Measurements from ENCODE around the gene SSMEM1. TPM values are rescaled to one million over a fixed set of nuclear protein-coding genes. Genes with fewer than 3 reads are reported as not detected.
A peak's percentile ranks its signal among the peaks of the same experiment; 100 is the strongest.
"Not testable (repeated sequence)": the region's sequence is repeated elsewhere in the genome, so short reads cannot be mapped to it uniquely, and the experiment has no call there.

SSMEM1 gene
- total RNA-seq, 4 donors from 2014 or later: not detected

GRCh38 chr7:130231792-130232191 is 24.1 kb downstream of the SSMEM1 start:
- WGBS, 2 donors: 78 to 88% methylated on average over 6 of the region's 6 CpGs
- no peak for DNase-seq (ENCODE audit: low spot score in 2 of 2)
- no peak for TF ChIP-seq POLR2A (IDR thresholded peaks at IDR 0.05)
- TF ChIP-seq, protein P1, sequence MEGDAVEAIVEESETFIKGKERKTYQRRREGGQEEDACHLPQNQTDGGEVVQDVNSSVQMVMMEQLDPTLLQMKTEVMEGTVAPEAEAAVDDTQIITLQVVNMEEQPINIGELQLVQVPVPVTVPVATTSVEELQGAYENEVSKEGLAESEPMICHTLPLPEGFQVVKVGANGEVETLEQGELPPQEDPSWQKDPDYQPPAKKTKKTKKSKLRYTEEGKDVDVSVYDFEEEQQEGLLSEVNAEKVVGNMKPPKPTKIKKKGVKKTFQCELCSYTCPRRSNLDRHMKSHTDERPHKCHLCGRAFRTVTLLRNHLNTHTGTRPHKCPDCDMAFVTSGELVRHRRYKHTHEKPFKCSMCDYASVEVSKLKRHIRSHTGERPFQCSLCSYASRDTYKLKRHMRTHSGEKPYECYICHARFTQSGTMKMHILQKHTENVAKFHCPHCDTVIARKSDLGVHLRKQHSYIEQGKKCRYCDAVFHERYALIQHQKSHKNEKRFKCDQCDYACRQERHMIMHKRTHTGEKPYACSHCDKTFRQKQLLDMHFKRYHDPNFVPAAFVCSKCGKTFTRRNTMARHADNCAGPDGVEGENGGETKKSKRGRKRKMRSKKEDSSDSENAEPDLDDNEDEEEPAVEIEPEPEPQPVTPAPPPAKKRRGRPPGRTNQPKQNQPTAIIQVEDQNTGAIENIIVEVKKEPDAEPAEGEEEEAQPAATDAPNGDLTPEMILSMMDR (IDR thresholded peaks at IDR 0.05): no peak
- intact Hi-C loops (cut with DNase I; ENCODE audit: low total_unique reads): no loop called here
- H3K4me3 ChIP-seq (ENCODE audit: low read depth, poor library complexity, severe bottlenecking): no peak overlapping the region

DNA sequence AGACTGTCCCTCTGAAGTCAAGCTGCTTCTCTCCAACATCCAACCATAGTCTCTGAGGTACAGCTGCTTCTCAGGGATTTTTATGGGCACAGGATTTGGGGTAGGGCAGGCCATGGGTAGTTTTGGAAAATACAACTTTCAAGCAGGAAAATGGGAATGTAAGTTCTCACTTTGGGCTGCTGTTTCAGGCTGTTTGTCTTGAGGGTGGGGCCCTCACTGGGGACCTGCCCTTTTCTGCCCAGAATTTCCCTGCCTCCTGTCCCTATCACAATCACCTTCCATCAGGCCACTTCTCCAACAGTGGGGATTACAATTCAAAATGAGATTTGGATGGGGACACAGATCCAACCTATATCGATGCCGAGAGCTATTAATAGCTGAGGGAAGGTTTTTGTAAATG is 24.5 kb downstream of the SSMEM1 start:
- DNase-seq (ENCODE audit: low spot score in 2 of 2): no peak
- intact Hi-C loops (cut with DNase I; ENCODE audit: low total_unique reads): no loop called here
- WGBS, 2 donors: 81 to 95% methylated on average over 2 of the region's 2 CpGs
- H3K4me3 ChIP-seq (ENCODE audit: low read depth, poor library complexity, severe bottlenecking): no peak overlapping the region
- no peak for TF ChIP-seq POLR2A (IDR thresholded peaks at IDR 0.05)
- TF ChIP-seq, protein P1 (IDR thresholded peaks at IDR 0.05): no peak

- intact Hi-C loops (cut with DNase I; ENCODE audit: low total_unique reads): no loop called here
- TF ChIP-seq POLR2A (IDR thresholded peaks at IDR 0.05): no peak
- TF ChIP-seq, protein P1 (IDR thresholded peaks at IDR 0.05): no peak
- WGBS, 2 donors: 94 to 95% methylated on average over 2 of the region's 2 CpGs
- no peak overlapping the region for H3K4me3 ChIP-seq (ENCODE audit: low read depth, poor library complexity, severe bottlenecking)
- no peak for DNase-seq (ENCODE audit: low spot score in 2 of 2)
Measured at GRCh38 chr7:130234078-130234477, 26.4 kb downstream of the SSMEM1 start.

DNA sequence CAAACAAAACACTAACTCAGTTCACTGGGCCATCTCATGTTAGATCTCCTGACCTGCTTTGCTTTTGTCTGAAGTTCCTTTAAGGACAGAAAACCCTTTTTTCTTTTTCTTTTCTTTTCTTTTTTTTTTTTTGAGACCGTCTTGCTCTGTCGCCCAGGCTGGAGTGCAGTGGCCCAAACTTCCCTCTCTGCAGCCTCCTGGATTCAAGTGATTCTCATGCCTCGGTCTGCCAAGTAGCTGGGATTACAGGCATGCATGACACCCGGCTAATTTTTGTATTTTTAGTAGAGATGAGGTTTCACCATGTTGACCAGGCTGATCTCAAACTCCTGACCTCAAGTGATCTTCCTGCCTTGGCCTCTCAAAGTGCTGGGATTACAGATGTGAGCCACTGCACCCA is 28.7 kb downstream of the SSMEM1 start:
- 80 to 82% methylated on average over 4 of the region's 4 CpGs for whole genome bisulfite sequencing, 2 donors
- intact Hi-C loops (cut with DNase I; ENCODE audit: low total_unique reads); DNase-seq (ENCODE audit: low spot score in 2 of 2); H3K4me3 ChIP-seq (ENCODE audit: low read depth, poor library complexity, severe bottlenecking): not testable (repeated sequence)

DNA sequence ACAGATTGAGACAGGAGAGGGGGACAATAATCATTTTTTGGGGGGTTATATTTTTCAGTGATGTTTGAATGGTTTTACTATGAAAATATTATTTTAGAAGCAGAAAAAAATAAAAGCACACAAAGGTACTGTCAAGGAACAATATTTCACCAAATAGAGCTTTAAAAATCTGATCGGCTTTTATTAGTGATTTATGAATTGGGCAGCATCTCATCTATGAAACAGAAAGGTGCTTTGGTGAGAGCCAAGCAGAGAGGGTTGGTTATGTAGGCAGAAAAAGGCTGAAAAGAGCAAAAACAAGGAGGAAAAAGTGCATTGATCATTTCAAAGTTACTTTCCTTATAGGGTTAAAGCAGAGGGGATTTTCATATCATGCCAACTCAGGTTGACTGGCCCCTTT is 32.6 kb downstream of the SSMEM1 start:
- TF ChIP-seq POLR2A (IDR thresholded peaks at IDR 0.05): no peak
- TF ChIP-seq, protein P1 (IDR thresholded peaks at IDR 0.05): no peak
- H3K4me3 ChIP-seq (ENCODE audit: low read depth, poor library complexity, severe bottlenecking): no peak overlapping the region
- no peak for DNase-seq (ENCODE audit: low spot score in 2 of 2)
- 84 to 91% methylated on average over 1 of the region's 1 CpG for WGBS, 2 donors
- intact Hi-C loops (cut with DNase I; ENCODE audit: low total_unique reads): no loop called here

GRCh38 chr7:130242198-130243014 is 34.7 kb downstream of the SSMEM1 start:
- intact Hi-C loops (cut with DNase I; ENCODE audit: low total_unique reads): no loop called here
- DNase-seq (ENCODE audit: low spot score in 2 of 2): peak; percentile 30 to 88
- 51 to 55% methylated on average over 5 of the region's 5 CpGs for WGBS, 2 donors
- TF ChIP-seq, protein P1 (IDR thresholded peaks at IDR 0.05): no peak
- no peak for TF ChIP-seq POLR2A (IDR thresholded peaks at IDR 0.05)
- H3K4me3 ChIP-seq (ENCODE audit: low read depth, poor library complexity, severe bottlenecking): no peak overlapping the region

GRCh38 chr7:130243486-130243885 is 35.8 kb downstream of the SSMEM1 start:
- WGBS, 2 donors: 0% methylated on average over 1 of the region's 1 CpG
- DNase-seq (ENCODE audit: low spot score in 2 of 2); intact Hi-C loops (cut with DNase I; ENCODE audit: low total_unique reads); H3K4me3 ChIP-seq (ENCODE audit: low read depth, poor library complexity, severe bottlenecking): not testable (repeated sequence)

GRCh38 chr7:130246491-130246890 is 38.8 kb downstream of the SSMEM1 start:
- H3K4me3 ChIP-seq (ENCODE audit: low read depth, poor library complexity, severe bottlenecking); intact Hi-C loops (cut with DNase I; ENCODE audit: low total_unique reads); DNase-seq (ENCODE audit: low spot score in 2 of 2): not testable (repeated sequence)
- WGBS, 2 donors: 93 to 95% methylated on average over 1 of the region's 1 CpG

- DNase-seq (ENCODE audit: low spot score in 2 of 2); H3K4me3 ChIP-seq (ENCODE audit: low read depth, poor library complexity, severe bottlenecking); intact Hi-C loops (cut with DNase I; ENCODE audit: low total_unique reads): not testable (repeated sequence)
- whole genome bisulfite sequencing, 2 donors: 96 to 97% methylated on average over 5 of the region's 5 CpGs
Measured at GRCh38 chr7:130248842-130249241, 41.2 kb downstream of the SSMEM1 start.

DNA sequence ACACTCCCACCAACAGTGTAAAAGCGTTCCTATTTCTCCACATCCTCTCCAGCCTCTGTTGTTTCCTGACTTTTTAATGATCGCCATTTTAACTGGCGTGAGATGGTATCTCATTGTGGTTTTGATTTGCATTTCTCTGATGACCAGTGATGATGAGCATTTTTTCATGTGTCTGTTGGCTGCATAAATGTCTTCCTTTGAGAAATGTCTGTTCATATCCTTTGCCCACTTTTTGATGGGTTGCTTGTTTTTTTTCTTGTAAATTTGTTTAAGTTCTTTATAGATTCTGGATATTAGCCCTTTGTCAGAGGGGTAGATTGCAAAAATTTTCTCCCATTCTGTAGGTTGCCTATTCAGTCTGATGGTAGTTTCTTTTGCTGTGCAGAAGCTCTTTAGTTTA is 42.0 kb downstream of the SSMEM1 start:
- DNase-seq (ENCODE audit: low spot score in 2 of 2); intact Hi-C loops (cut with DNase I; ENCODE audit: low total_unique reads); H3K4me3 ChIP-seq (ENCODE audit: low read depth, poor library complexity, severe bottlenecking): not testable (repeated sequence)
- 91 to 96% methylated on average over 3 of the region's 3 CpGs for WGBS, 2 donors

All from lower leg skin (tissue), 4 donors.